Suprapubic skin (tissue), 4 donors: ENCODE measurements around the gene GPR150. TPM values are rescaled to one million over a fixed set of nuclear protein-coding genes. Genes with fewer than 3 reads are reported as not detected.
A peak's percentile ranks its signal among the peaks of the same experiment; 100 is the strongest.
"Not testable (repeated sequence)": the region's sequence is repeated elsewhere in the genome, so short reads cannot be mapped to it uniquely, and the experiment has no call there.

Experiments used
- DNase-seq, 2 donors: peaks; one replicate each; pipeline ENCODE4 v3.0.0-alpha.2; 2019; ENCODE audit warnings: low spot score in 2 of 2
- H3K27ac ChIP-seq: fragments of 200-600 bp; sonication (generic); one replicate; pipeline ENCODE4 v1.5.1; 2019
- H3K27me3 ChIP-seq: fragments of 200-600 bp; sonication (generic); one replicate; pipeline ENCODE4 v1.5.1; 2019
- H3K36me3 ChIP-seq: fragments of 200-600 bp; sonication (generic); one replicate; pipeline ENCODE4 v1.5.1; 2019
- H3K4me1 ChIP-seq: fragments of 200-600 bp; sonication (generic); one replicate; pipeline ENCODE4 v1.5.1; 2019
- H3K4me3 ChIP-seq: fragments of 200-600 bp; sonication (generic); one replicate; pipeline ENCODE4 v1.5.1; 2019; ENCODE audit warnings: mild to moderate bottlenecking
- H3K9me3 ChIP-seq: fragments of 200-600 bp; sonication (generic); one replicate; pipeline ENCODE4 v1.5.1; 2019
- CTCF ChIP-seq, 2 donors: fragments of 200-600 bp in 1 of 2; fragments of 450-650 bp in 1 of 2; sonication (generic) in 1 of 2; IDR thresholded peaks; one replicate each; pipeline ENCODE4 v1.5.1; 2016 to 2019; ENCODE audit warnings: antibody characterized with exemption in 2 of 2, mild to moderate bottlenecking in 1 of 2, moderate library complexity in 1 of 2
- EP300 ChIP-seq: sonication (generic); formaldehyde crosslinking; IDR thresholded peaks from one replicate; pipeline ENCODE4 v1.6.1; 2017; ENCODE audit warnings: antibody characterized with exemption
- POLR2A ChIP-seq, 2 donors: fragments of 450-650 bp; IDR thresholded peaks; one replicate each; pipeline ENCODE4 v1.6.1; 2017; ENCODE audit warnings: antibody characterized with exemption in 2 of 2, mild to moderate bottlenecking in 2 of 2, moderate library complexity in 2 of 2
- POLR2AphosphoS5 ChIP-seq, 3 donors: sonication (generic); formaldehyde crosslinking; IDR thresholded peaks; one replicate each; pipeline ENCODE4 v1.6.1; 2017; ENCODE audit warnings: antibody characterized with exemption in 3 of 3
- WGBS: methylation state at CpG from one replicate; pipeline ENCODE4 v1.1.5; 2018; 5-methylcytosine and 5-hydroxymethylcytosine counted together
- total RNA-seq, 4 donors: library from RNA; depleted of rRNA; stranded (reverse); fragments of >200 nt; gene quantifications; one replicate each; pipeline ENCODE4 v1.1.0, GENCODE V29; 2016

GPR150 gene
- total RNA-seq, 4 donors from 2014 or later = 0.48 to 0.60 (median 0.57) TPM; not detected in 1

- no peak for DNase-seq
- H3K9me3 ChIP-seq = no peaks in the 10 kb centered on the region
- no peak for TF ChIP-seq POLR2AphosphoS5 (IDR thresholded peaks at IDR 0.05)
- no peak for TF ChIP-seq EP300
- TF ChIP-seq POLR2A (IDR thresholded peaks at IDR 0.05) = no peak
- TF ChIP-seq CTCF (IDR thresholded peaks at IDR 0.05) = no peak
- H3K4me3 ChIP-seq = no peak overlapping the region
- no peaks in the 10 kb centered on the region for H3K36me3 ChIP-seq
- no peaks in the 10 kb centered on the region for H3K27me3 ChIP-seq
- WGBS = 85% methylated on average over 3 of the region's 3 CpGs
- H3K4me1 ChIP-seq = peaks cover 9% of the 10 kb centered on the region
- no peak overlapping the region for H3K27ac ChIP-seq
These were observed 14.2 kb downstream of the GPR150 start for GRCh38 chr5:95634081-95634480.

- 86% methylated on average over 3 of the region's 3 CpGs for WGBS
- Histone ChIP-seq H3K4me3 (no peak overlapping the region), H3K27ac (no peak overlapping the region), H3K4me1 (peaks cover 16% of the 10 kb centered on the region), H3K36me3 (no peaks in the 10 kb centered on the region), H3K27me3 (no peaks in the 10 kb centered on the region), H3K9me3 (no peaks in the 10 kb centered on the region)
- DNase-seq = no peak
- TF ChIP-seq CTCF (IDR thresholded peaks at IDR 0.05) = no peak
- TF ChIP-seq POLR2A (IDR thresholded peaks at IDR 0.05) = no peak
- TF ChIP-seq POLR2AphosphoS5 (IDR thresholded peaks at IDR 0.05) = no peak
- TF ChIP-seq EP300 = no peak
These were observed 18.7 kb downstream of the GPR150 start for GRCh38 chr5:95638632-95639031.

GRCh38 chr5:95641741-95642220, 21.9 kb downstream of the GPR150 start:
- TF ChIP-seq CTCF (IDR thresholded peaks at IDR 0.05) (no peak), POLR2AphosphoS5 (IDR thresholded peaks at IDR 0.05) (peak in 1 of 3 donors; percentile 75)
- no peaks in the 10 kb centered on the region for H3K27me3 ChIP-seq
- H3K4me1 ChIP-seq = peaks cover 39% of the 10 kb centered on the region
- peak overlapping the region; percentile 87 for H3K27ac ChIP-seq
- H3K4me3 ChIP-seq = no peak overlapping the region
- H3K9me3 ChIP-seq = no peaks in the 10 kb centered on the region
- DNase-seq = no peak
- whole genome bisulfite sequencing = 51% methylated on average over 5 of the region's 5 CpGs
- H3K36me3 ChIP-seq = no peaks in the 10 kb centered on the region

GRCh38 chr5:95643152-95643551, 23.3 kb downstream of the GPR150 start:
- Histone ChIP-seq H3K9me3 (no peaks in the 10 kb centered on the region), H3K27me3 (no peaks in the 10 kb centered on the region), H3K4me1 (peaks cover 52% of the 10 kb centered on the region), H3K4me3 (no peak overlapping the region), H3K27ac (no peak overlapping the region), H3K36me3 (no peaks in the 10 kb centered on the region)
- no peak for DNase-seq
- TF ChIP-seq POLR2A (IDR thresholded peaks at IDR 0.05) = no peak
- TF ChIP-seq POLR2AphosphoS5 (IDR thresholded peaks at IDR 0.05) = no peak
- no peak for TF ChIP-seq CTCF (IDR thresholded peaks at IDR 0.05)
- TF ChIP-seq EP300 = no peak
- 91% methylated on average over 7 of the region's 7 CpGs for WGBS

- Histone ChIP-seq H3K27me3 (no peaks in the 10 kb centered on the region), H3K27ac (no peak overlapping the region), H3K4me3 (no peak overlapping the region), H3K36me3 (no peaks in the 10 kb centered on the region), H3K4me1 (peaks cover 61% of the 10 kb centered on the region), H3K9me3 (no peaks in the 10 kb centered on the region)
- DNase-seq = peak in 1 of 2 donors; percentile 78
- TF ChIP-seq POLR2AphosphoS5 (IDR thresholded peaks at IDR 0.05) (no peak), CTCF (IDR thresholded peaks at IDR 0.05) (peak; percentile 43 to 65)
- 19% methylated on average over 4 of the region's 4 CpGs for WGBS
These were observed 24.6 kb downstream of the GPR150 start for GRCh38 chr5:95644351-95645042.

- not testable (repeated sequence) for H3K36me3 ChIP-seq, H3K9me3 ChIP-seq, H3K27me3 ChIP-seq, DNase-seq
- WGBS = 82% methylated on average over 17 of the region's 17 CpGs
- Histone ChIP-seq H3K4me1 (peaks cover 60% of the 10 kb centered on the region), H3K4me3 (peak overlapping the region; percentile 54), H3K27ac (peak overlapping the region; percentile 97)
These were observed 26.3 kb downstream of the GPR150 start for GRCh38 chr5:95646226-95646568.
